GM18868 (cell line): Measurements from ENCODE around the gene RTN1.

Experiments used
- ATAC-seq: cut with Tn5 transposase; IDR thresholded peaks from one replicate; pipeline ENCODE4 v1.9.1; 2021; ENCODE audit warnings: mild to moderate bottlenecking, moderate library complexity; ENCODE audit not compliant: unreplicated experiment

RTN1 gene

GRCh38 chr14:59870277-59871165 lies at the start of gene RTN1:
Gene RTN1, minus strand, starts transcription at chr14:59870776. Its CDS starts 146 bp downstream, at chr14:59870630.
- peak; percentile 60 for ATAC-seq

- ATAC-seq, result no peak
These were observed 49.8 kb upstream of the RTN1 start for GRCh38 chr14:59920378-59920683.

GRCh38 chr14:59919570-59920377 lies 49.2 kb upstream of the RTN1 start, which contains the start of gene LRRC9:
Gene LRRC9, plus strand, starts transcription at chr14:59920144.
- peak; percentile 48 for ATAC-seq

- peak; percentile 73 for ATAC-seq
These were observed 48.4 kb upstream of the RTN1 start for GRCh38 chr14:59918824-59919569.

- ATAC-seq, result no peak
These were observed 42.6 kb upstream of the RTN1 start for GRCh38 chr14:59913187-59913586.

GRCh38 chr14:59912443-59912842 lies 41.9 kb upstream of the RTN1 start:
- ATAC-seq, result no peak

- no peak for ATAC-seq
These were observed 34.6 kb upstream of the RTN1 start for GRCh38 chr14:59905188-59905587.

GRCh38 chr14:59904184-59904583 lies 33.6 kb upstream of the RTN1 start:
- no peak for ATAC-seq

- no peak for ATAC-seq
These were observed 30.0 kb upstream of the RTN1 start for GRCh38 chr14:59900556-59900955.

GRCh38 chr14:59897757-59898383 lies 27.3 kb upstream of the RTN1 start:
- ATAC-seq, result peak; percentile 92

GRCh38 chr14:59895721-59896120 lies 25.1 kb upstream of the RTN1 start:
- no peak for ATAC-seq

- no peak for ATAC-seq
These were observed 20.1 kb upstream of the RTN1 start for GRCh38 chr14:59890676-59891075.

- ATAC-seq, result peak; percentile 45
These were observed 12.4 kb upstream of the RTN1 start for GRCh38 chr14:59882957-59883356.

- peak; percentile 4 for ATAC-seq
These were observed 555 bp upstream of the RTN1 start for GRCh38 chr14:59871166-59871495.

- ATAC-seq, result no peak
These were observed 958 bp downstream of the RTN1 start for GRCh38 chr14:59869381-59870255.

GRCh38 chr14:59868021-59868420 lies 2.6 kb downstream of the RTN1 start:
- no peak for ATAC-seq

GRCh38 chr14:59863806-59864525 lies 6.6 kb downstream of the RTN1 start:
- ATAC-seq, result no peak

- ATAC-seq, result no peak
These were observed 13.2 kb downstream of the RTN1 start for GRCh38 chr14:59857328-59857727.

- no peak for ATAC-seq
These were observed 18.2 kb downstream of the RTN1 start for GRCh38 chr14:59852350-59852749.
